ENCODE results near the gene UGT1A8.

The UGT1A8 gene

DNA sequence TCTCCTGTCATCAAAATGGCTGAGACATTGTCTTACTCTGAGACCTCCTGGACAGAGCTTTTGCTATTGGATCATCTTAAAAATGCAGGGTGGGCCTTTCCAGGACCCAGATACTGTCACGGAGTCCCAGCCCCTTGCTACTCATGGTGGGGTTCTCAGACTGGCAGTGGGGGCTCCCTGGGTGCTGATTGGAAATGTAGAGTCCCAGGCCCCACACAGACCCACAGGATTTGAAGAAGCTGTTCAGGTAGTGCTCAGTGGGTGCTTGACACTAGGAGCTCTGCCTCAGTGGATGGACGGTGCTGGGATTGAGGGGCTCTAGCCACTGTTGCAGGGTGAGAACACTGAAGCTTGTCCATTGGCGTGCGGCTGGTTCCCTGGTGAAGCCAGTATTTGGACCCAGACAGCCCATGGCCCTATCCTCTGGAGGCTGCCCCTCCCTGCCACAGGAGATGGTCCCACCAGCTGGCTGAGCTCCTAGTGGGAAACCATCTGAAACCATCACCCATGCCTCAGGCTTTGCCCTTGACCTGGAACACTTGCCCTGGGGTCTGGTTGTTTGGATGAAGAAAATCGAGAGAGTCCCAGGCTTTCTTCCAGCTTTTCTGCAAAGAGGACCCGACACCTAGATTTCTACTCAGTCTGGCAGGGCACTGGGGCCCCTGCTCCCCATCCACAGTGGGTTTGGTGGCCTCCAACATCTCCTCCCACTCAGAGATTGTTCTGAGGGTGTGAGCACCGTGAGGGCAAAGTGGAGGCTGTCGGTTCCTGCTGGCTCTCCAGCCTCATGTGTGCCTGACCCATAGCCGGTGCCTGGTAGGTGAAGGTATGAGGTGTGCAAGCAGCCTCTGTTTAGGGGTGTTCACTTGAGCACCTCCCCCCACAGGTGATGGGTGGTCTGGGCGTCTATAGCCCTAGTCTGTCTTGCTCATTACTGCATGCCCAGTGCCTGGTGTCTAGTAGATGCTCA is 190.8 kb downstream of the UGT1A8 start:
- TF ChIP-seq, protein P1, sequence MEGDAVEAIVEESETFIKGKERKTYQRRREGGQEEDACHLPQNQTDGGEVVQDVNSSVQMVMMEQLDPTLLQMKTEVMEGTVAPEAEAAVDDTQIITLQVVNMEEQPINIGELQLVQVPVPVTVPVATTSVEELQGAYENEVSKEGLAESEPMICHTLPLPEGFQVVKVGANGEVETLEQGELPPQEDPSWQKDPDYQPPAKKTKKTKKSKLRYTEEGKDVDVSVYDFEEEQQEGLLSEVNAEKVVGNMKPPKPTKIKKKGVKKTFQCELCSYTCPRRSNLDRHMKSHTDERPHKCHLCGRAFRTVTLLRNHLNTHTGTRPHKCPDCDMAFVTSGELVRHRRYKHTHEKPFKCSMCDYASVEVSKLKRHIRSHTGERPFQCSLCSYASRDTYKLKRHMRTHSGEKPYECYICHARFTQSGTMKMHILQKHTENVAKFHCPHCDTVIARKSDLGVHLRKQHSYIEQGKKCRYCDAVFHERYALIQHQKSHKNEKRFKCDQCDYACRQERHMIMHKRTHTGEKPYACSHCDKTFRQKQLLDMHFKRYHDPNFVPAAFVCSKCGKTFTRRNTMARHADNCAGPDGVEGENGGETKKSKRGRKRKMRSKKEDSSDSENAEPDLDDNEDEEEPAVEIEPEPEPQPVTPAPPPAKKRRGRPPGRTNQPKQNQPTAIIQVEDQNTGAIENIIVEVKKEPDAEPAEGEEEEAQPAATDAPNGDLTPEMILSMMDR (IDR thresholded peaks at IDR 0.05): no peak

DNA sequence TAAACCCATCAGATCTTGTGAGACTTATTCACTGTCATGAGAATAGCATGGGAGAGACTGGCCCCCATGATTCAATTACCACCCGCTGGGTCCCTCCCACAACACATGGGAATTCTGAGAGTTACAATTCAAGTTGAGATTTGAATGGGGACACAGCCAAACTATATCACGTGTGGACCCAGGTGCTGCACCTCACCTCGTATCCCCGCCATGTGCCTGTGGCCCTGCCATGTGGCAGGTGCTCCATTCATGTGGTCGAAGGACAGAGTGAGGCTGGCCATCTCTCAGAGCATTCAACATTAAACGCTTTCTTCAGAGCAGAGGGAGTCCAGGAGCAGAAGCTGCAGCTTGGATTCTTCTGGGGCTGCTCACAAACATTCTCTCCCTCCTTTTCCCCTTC is 193.0 kb downstream of the UGT1A8 start:
- TF ChIP-seq, protein P1 (IDR thresholded peaks at IDR 0.05): no peak

DNA sequence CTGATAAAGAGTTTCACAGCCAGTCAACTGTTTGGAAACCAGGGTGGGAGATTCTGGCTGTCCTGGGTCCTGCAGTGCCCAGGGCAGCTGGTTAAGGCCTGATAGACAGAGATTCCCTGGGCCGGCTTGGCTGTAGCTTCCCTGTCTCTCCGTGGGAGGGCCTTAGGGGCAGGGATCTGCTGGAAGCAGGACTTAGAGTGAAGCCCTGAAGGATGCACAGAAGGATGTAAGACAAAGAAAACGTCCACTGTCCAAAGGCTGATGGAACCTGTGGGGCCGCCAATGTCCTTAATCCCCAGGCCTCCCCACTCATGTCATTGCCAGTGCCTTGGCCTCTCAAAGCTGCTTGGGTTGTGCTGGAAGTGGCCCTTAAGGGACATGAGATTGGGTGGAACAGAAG is 193.7 kb downstream of the UGT1A8 start:
- TF ChIP-seq, protein P1 (IDR thresholded peaks at IDR 0.05): no peak

DNA sequence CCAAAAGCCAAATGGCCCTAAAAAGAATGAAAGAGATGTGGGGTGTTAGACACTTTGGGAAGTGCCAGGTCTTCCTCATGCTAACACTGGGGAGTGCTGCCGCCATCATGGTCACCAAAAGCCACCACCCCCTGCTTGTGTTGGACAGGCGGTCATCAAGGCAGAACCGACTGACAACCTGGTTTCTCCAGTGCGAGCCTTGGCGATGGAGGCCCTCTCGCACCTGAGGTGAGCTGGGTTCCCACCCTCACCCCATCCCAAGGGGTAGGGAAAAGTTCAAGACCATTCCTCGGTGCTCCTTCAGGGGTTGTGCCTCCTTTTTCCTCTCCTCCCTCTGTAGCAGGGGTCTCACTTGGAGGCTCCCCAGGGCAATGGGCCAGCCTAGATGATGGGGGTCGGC is 194.3 kb downstream of the UGT1A8 start:
- TF ChIP-seq, protein P1 (IDR thresholded peaks at IDR 0.05): no peak

DNA sequence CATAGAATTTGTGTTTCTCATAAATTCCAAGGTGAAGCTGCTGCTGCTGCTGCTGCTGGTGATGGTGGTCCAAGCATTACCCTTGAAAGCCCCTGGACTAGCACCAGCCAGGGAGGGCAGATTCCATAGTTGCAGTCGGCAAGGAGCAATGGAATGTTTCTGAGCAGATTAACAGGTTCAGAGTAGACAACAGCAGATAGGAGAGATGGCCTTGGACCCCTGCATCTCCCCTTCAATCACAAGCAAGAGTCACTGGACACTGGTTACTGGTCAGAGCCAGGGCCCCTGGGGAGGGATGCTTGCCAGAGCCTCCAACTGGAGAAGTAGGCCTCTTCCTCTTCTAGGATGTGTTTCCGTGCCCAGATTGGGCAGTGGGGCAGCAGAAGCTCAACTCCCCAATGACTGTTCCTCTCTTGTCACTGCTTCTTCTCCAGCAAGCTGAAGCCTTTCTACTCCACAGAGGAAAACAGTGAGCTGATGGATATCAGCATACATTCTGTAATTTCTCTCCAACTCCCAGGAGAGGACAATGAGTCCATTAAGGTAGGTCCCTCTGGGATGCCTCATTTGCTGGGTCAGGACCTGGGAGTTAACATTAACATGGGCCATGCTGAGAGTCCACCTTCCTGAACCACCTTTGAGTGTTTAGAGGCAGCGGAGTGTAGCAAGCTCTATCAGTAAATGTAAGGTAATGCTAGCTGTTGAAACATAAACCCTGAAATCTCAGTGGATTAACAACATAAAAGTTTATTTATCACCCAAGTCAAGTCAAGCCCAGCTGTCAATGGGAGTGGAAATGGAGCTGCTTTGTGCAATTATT is 196.0 kb downstream of the UGT1A8 start:
- TF ChIP-seq, protein P1 (IDR thresholded peaks at IDR 0.05): no peak

DNA sequence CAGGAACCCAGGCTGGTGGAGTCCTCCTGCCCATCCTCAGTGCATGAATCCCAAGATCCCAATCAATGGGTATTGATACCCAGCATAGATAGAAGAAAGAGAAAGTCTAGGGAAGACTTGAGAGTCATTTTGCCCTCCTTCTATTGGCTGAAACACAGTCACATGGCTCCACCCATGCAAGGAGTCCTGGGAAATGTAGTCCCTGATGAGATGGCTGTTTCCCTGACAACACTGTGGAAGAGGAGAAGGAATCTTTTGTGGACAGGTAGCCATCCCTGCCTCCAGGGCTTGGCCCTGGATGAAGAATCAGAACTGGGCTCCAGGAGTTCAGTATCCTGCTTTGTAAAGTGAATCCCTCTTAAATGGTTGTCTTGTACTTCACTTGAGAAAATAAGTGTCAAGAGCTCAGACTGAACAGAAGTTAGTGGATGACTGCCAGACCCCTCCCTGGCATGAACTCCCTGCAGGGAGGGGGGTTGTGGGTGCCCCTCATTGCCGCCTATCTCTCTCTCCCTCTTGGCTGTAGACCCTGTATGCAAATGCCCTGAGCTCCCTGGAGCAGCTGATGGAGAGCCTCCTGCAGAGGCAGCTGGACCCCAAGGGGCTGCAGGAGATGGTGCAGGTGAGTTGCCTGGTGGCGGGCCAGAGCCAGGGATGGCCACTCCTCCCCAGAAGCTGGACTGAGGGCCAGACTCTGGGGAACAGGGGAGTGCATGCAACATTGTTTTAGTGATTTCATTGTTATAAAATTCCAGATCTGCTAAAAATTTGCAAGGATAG is 196.8 kb downstream of the UGT1A8 start:
- TF ChIP-seq, protein P1 (IDR thresholded peaks at IDR 0.05): no peak

DNA sequence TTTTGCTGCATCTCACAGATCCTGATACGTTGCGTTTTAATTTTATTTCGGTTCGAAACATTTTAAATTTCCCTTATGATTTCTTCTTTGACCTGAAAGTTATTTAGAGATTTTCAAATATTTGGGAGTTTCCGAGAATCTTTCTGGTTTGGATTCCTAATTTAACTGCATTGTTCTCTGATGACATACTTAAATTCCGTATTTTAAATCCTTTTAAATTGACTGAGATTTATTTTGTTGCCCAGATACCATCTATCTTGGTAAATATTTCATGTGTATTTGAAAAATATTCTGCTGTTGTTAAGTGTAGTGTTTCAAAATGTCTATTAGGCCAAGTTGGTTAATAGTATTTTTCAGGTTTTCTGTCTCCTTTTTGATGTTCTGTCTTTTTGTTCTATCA is 198.4 kb downstream of the UGT1A8 start:
- TF ChIP-seq, protein P1 (IDR thresholded peaks at IDR 0.05): no peak
